ENCODE measurements around the gene SHE. TPM values are rescaled to one million over a fixed set of nuclear protein-coding genes. Genes with fewer than 3 reads are reported as not detected.

Gene SHE
- total and polyA plus RNA-seq, 4 donors: 3.1 to 7.5 (median 4.7) TPM

DNA sequence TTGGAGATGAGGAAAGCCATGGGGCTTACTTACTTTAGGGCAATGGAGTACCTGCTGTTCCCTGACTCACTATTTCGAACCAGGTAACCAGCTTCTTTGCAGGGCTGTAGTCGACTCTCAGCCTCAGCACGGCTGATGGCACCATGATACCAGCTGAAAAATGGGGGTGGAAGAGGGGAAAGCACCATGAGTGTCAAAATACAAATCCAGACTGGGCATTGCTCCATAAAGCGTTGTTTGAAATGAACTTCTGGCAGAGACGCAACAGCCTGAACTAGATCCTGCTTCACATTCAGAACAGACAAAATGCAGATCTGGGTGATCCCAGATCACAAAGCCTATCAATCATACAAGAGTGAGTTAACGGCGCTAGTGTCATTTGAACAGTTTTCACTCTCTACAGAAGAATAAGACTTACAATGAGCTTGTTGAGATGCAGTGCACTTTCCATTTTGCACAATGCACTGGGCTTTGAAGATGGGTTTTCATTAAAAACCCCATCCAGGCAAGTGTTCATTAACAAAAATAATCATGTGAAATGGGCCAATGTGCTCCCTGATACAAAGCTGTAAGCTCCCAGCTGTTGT, 16.2 kb downstream of the SHE start (continued):
- TF ChIP-seq, protein P1, sequence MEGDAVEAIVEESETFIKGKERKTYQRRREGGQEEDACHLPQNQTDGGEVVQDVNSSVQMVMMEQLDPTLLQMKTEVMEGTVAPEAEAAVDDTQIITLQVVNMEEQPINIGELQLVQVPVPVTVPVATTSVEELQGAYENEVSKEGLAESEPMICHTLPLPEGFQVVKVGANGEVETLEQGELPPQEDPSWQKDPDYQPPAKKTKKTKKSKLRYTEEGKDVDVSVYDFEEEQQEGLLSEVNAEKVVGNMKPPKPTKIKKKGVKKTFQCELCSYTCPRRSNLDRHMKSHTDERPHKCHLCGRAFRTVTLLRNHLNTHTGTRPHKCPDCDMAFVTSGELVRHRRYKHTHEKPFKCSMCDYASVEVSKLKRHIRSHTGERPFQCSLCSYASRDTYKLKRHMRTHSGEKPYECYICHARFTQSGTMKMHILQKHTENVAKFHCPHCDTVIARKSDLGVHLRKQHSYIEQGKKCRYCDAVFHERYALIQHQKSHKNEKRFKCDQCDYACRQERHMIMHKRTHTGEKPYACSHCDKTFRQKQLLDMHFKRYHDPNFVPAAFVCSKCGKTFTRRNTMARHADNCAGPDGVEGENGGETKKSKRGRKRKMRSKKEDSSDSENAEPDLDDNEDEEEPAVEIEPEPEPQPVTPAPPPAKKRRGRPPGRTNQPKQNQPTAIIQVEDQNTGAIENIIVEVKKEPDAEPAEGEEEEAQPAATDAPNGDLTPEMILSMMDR (IDR thresholded peaks at IDR 0.05; ENCODE audit: low read depth, low read length, missing input control): no peak
- no peak for TF ChIP-seq RAD21 (IDR thresholded peaks at IDR 0.05)
- peak; percentile 60 for TF ChIP-seq YY1 (IDR thresholded peaks at IDR 0.05)
- peak; percentile 24 to 34 for TF ChIP-seq HNF4A (conservative IDR thresholded peaks at IDR 0.05)
- TF ChIP-seq, protein P2, sequence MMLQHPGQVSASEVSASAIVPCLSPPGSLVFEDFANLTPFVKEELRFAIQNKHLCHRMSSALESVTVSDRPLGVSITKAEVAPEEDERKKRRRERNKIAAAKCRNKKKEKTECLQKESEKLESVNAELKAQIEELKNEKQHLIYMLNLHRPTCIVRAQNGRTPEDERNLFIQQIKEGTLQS (IDR thresholded peaks at IDR 0.05): no peak
- no peak for TF ChIP-seq TAF1 (conservative IDR thresholded peaks at IDR 0.05)
- TF ChIP-seq NR2F2 (IDR thresholded peaks at IDR 0.05): no peak

DNA sequence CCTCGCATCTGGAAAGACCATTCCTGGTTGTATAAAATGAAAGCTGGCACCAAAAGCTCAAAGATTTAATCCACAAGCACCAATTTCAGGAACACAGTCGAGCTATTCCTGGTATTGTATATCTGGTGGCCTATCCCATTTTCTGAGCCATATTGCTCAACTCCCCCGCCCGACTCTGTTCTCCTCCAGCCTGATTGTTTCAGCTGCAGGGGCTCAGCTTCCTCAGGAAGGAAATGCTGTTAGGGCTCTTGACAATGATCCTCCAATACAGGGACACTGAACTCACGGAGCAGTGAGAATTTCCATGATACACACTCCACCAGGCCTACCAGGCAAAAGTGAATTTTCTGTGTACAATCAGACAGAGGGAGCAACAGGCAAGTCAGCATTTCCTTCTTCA, 17.1 kb downstream of the SHE start:
- Histone ChIP-seq H3K4me3 (ENCODE audit: low read depth in 1 of 3, low read length in 3 of 3) (no peak overlapping the region), H3K27ac (ENCODE audit: low read depth in 1 of 2, low read length in 2 of 2) (no peak overlapping the region), H3K36me3 (ENCODE audit: control insufficient read depth in 4 of 4, insufficient read depth in 3 of 4, low read depth in 1 of 4, low read length in 3 of 4) (no peaks in the 10 kb centered on the region), H3K9me3 (ENCODE audit: control insufficient read depth in 4 of 4, low read length in 3 of 4) (no peaks in the 10 kb centered on the region), H3K4me1 (ENCODE audit: control insufficient read depth in 4 of 4, insufficient read depth in 4 of 4, low read length in 3 of 4) (peaks cover 8 to 13% (median 10%) of the 10 kb centered on the region in 4 donors), H3K27me3 (ENCODE audit: control insufficient read depth in 4 of 4, insufficient read depth in 4 of 4, low read length in 3 of 4) (no peaks in the 10 kb centered on the region), H3K9ac (ENCODE audit: low read depth in 1 of 2, low read length in 2 of 2) (no peak overlapping the region)
- WGBS: 68% methylated on average over 5 of the region's 5 CpGs
- peak in 1 of 2 donors; percentile 44 for TF ChIP-seq EGR1 (IDR thresholded peaks at IDR 0.05; ENCODE audit: low read depth in 2 of 2)
- TF ChIP-seq, protein P3, sequence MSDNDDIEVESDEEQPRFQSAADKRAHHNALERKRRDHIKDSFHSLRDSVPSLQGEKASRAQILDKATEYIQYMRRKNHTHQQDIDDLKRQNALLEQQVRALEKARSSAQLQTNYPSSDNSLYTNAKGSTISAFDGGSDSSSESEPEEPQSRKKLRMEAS (IDR thresholded peaks at IDR 0.05): peak; percentile 59
- TF ChIP-seq, protein P4, sequence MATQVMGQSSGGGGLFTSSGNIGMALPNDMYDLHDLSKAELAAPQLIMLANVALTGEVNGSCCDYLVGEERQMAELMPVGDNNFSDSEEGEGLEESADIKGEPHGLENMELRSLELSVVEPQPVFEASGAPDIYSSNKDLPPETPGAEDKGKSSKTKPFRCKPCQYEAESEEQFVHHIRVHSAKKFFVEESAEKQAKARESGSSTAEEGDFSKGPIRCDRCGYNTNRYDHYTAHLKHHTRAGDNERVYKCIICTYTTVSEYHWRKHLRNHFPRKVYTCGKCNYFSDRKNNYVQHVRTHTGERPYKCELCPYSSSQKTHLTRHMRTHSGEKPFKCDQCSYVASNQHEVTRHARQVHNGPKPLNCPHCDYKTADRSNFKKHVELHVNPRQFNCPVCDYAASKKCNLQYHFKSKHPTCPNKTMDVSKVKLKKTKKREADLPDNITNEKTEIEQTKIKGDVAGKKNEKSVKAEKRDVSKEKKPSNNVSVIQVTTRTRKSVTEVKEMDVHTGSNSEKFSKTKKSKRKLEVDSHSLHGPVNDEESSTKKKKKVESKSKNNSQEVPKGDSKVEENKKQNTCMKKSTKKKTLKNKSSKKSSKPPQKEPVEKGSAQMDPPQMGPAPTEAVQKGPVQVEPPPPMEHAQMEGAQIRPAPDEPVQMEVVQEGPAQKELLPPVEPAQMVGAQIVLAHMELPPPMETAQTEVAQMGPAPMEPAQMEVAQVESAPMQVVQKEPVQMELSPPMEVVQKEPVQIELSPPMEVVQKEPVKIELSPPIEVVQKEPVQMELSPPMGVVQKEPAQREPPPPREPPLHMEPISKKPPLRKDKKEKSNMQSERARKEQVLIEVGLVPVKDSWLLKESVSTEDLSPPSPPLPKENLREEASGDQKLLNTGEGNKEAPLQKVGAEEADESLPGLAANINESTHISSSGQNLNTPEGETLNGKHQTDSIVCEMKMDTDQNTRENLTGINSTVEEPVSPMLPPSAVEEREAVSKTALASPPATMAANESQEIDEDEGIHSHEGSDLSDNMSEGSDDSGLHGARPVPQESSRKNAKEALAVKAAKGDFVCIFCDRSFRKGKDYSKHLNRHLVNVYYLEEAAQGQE (IDR thresholded peaks at IDR 0.05): no peak
- peak; percentile 95 for TF ChIP-seq NR2F2 (IDR thresholded peaks at IDR 0.05)
- TF ChIP-seq, protein P2 (IDR thresholded peaks at IDR 0.05): no peak
- TF ChIP-seq RAD21 (IDR thresholded peaks at IDR 0.05): peak in 1 of 2 donors; percentile 19
- no peak for DNase-seq (ENCODE audit: low spot score)

DNA sequence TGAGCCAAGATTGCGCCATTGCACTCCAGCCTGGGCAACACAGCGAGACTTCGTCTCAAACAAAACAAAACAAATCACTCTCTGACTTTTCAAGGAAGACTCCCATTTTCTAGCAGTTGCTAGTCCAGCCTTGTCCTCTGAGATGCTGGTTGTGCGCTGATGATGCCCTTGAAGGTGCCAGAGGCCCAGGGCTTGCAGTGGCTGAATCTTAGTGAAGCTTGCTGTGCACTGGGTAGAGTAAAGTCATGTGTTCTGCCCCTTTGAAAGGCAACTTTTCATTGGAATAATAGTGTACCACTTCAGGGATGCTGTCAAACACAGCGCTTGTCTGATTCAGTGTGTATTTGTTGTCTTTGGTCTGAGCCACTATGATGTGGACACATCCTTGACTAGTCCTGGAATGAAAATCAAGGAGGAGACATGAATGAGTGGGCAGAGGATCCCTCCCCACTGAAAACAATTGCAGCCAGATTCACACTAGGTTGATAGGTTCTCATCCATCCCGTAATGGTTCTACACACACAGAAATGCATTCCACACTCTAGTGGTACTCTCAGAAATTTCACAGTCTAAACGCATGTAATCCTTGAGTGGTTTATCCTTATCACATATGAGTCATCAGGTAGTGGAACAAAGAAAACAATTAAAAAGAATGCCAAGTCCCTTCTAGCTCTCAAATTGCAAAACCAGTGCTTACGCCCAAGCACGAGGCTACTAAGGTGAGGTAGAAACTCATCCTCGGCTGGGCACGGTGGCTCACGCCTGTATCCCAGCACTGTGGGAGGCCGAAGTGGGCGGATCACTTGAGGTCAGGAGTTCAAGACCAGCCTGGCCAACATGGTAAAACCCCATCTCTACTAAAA, 18.0 kb downstream of the SHE start:
- peaks cover 8 to 17% (median 11%) of the 10 kb centered on the region in 4 donors for H3K4me1 ChIP-seq (ENCODE audit: control insufficient read depth in 4 of 4, insufficient read depth in 4 of 4, low read length in 3 of 4)
- no peaks in the 10 kb centered on the region for H3K36me3 ChIP-seq (ENCODE audit: control insufficient read depth in 4 of 4, insufficient read depth in 3 of 4, low read depth in 1 of 4, low read length in 3 of 4)
- no peak for DNase-seq (ENCODE audit: low spot score)
- no peak overlapping the region for H3K27ac ChIP-seq (ENCODE audit: low read depth in 1 of 2, low read length in 2 of 2)
- H3K9me3 ChIP-seq (ENCODE audit: control insufficient read depth in 4 of 4, low read length in 3 of 4): no peaks in the 10 kb centered on the region
- H3K27me3 ChIP-seq (ENCODE audit: control insufficient read depth in 4 of 4, insufficient read depth in 4 of 4, low read length in 3 of 4): no peaks in the 10 kb centered on the region
- 84% methylated on average over 14 of the region's 14 CpGs for WGBS
- H3K4me3 ChIP-seq (ENCODE audit: low read depth in 1 of 3, low read length in 3 of 3): no peak overlapping the region
- H3K9ac ChIP-seq (ENCODE audit: low read depth in 1 of 2, low read length in 2 of 2): no peak overlapping the region
- no peak for TF ChIP-seq JUND (IDR thresholded peaks at IDR 0.05)
- TF ChIP-seq, protein P1 (IDR thresholded peaks at IDR 0.05; ENCODE audit: low read depth, low read length, missing input control): no peak
- no peak for TF ChIP-seq RXRA (IDR thresholded peaks at IDR 0.05)
- TF ChIP-seq YY1 (IDR thresholded peaks at IDR 0.05): no peak
- no peak for TF ChIP-seq HNF4A (conservative IDR thresholded peaks at IDR 0.05)
- no peak for TF ChIP-seq RAD21 (IDR thresholded peaks at IDR 0.05)
- no peak for TF ChIP-seq FOXA1 (IDR thresholded peaks at IDR 0.05)
- TF ChIP-seq, protein P3 (IDR thresholded peaks at IDR 0.05): no peak
- TF ChIP-seq, protein P2 (IDR thresholded peaks at IDR 0.05): no peak
- no peak for TF ChIP-seq EGR1 (IDR thresholded peaks at IDR 0.05; ENCODE audit: low read depth in 2 of 2)
- no peak for TF ChIP-seq HNF4G (IDR thresholded peaks at IDR 0.05)
- no peak for TF ChIP-seq TAF1 (conservative IDR thresholded peaks at IDR 0.05)
- no peak for TF ChIP-seq NR2F2 (IDR thresholded peaks at IDR 0.05)
- TF ChIP-seq GABPA (IDR thresholded peaks at IDR 0.05 in 1 of 2, conservative IDR thresholded peaks at IDR 0.05 in 1 of 2): no peak

Measured in liver (tissue), 9 donors.